HEK293 (cell line): ENCODE data around the gene STMND1.
A peak's percentile ranks its signal among the peaks of the same experiment; 100 is the strongest.

Source experiments
- CTCF ChIA-PET: fragments of 350-600 bp; formaldehyde crosslinking; extraction: SDS; loops from one replicate; lab custom pipeline; 2021; ENCODE audit warnings: antibody characterized with exemption; lab: Yijun Ruan, JAX
- POLR2A ChIA-PET: fragments of 300-600 bp; formaldehyde crosslinking; extraction: SDS; loops from one replicate; lab custom pipeline; 2020; ENCODE audit warnings: antibody characterized with exemption, inconsistent platforms; lab: Yijun Ruan, JAX
- H3K27ac ChIP-seq: fragments of 200-500 bp; sonication (Bioruptor generic); 2 replicates; pipeline ENCODE4 v1.5.1; 2014; ENCODE audit warnings: low read depth, low read length, control low read depth, inconsistent platforms; ENCODE audit errors: extremely low read depth
- H3K36me3 ChIP-seq, 2 experiments: fragments of 200-500 bp in 1 of 2; sonication (Bioruptor generic) in 1 of 2; 1 replicate in 1 of 2; 2 replicates in 1 of 2; pipeline ENCODE4 v1.5.1; 2014 to 2017; ENCODE audit warnings: inconsistent platforms in 2 of 2, low read length in 2 of 2; ENCODE audit not compliant: control insufficient read depth in 2 of 2, insufficient read depth in 1 of 2
- H3K4me1 ChIP-seq: fragments of 200-500 bp; sonication (Bioruptor generic); 2 replicates; pipeline ENCODE4 v1.5.1; 2014; ENCODE audit warnings: mild to moderate bottlenecking, low read length, inconsistent platforms; ENCODE audit not compliant: control insufficient read depth, insufficient read depth
- H3K4me3 ChIP-seq: 2 replicates; pipeline ENCODE4 v1.5.1; 2011; ENCODE audit warnings: low read depth, mild to moderate bottlenecking, control low read depth, low read length, moderate library complexity
- H3K9me3 ChIP-seq: fragments of 200-500 bp; sonication (Bioruptor generic); 2 replicates; pipeline ENCODE4 v1.5.1; 2014; ENCODE audit warnings: low read depth, low read length, inconsistent platforms; ENCODE audit not compliant: control insufficient read depth, insufficient read depth
- BCL11B ChIP-seq: fragments of 450-650 bp; formaldehyde crosslinking; IDR thresholded peaks from 2 replicates; pipeline ENCODE4 v1.5.1; 2016; ENCODE audit warnings: low read depth, missing biosample characterization, missing genetic modification characterization
- CTCF ChIP-seq: fragments of 450-650 bp; formaldehyde crosslinking; IDR thresholded peaks from 2 replicates; pipeline ENCODE4 v1.5.1; 2016; ENCODE audit warnings: missing biosample characterization, missing genetic modification characterization
- MYNN ChIP-seq: fragments of 450-650 bp; formaldehyde crosslinking; IDR thresholded peaks from 2 replicates; pipeline ENCODE4 v1.5.1; 2016; ENCODE audit warnings: missing biosample characterization, missing genetic modification characterization, borderline replicate concordance
- MZF1 ChIP-seq: fragments of 450-650 bp; formaldehyde crosslinking; IDR thresholded peaks from 2 replicates; pipeline ENCODE4 v1.5.1; 2017; ENCODE audit warnings: missing biosample characterization, missing genetic modification characterization, borderline replicate concordance
- OVOL3 ChIP-seq: fragments of 450-650 bp; formaldehyde crosslinking; IDR thresholded peaks from 2 replicates; pipeline ENCODE4 v1.5.1; 2016; ENCODE audit warnings: missing biosample characterization, missing genetic modification characterization
- REST ChIP-seq: fragments of 450-650 bp; formaldehyde crosslinking; IDR thresholded peaks from 2 replicates; pipeline ENCODE4 v1.5.1; 2016; ENCODE audit warnings: missing biosample characterization, missing genetic modification characterization
- SCRT2 ChIP-seq: fragments of 450-650 bp; formaldehyde crosslinking; IDR thresholded peaks from 2 replicates; pipeline ENCODE4 v1.5.1; 2016; ENCODE audit warnings: missing biosample characterization, missing genetic modification characterization
- ZBTB17 ChIP-seq: fragments of 450-650 bp; formaldehyde crosslinking; IDR thresholded peaks from 2 replicates; pipeline ENCODE4 v1.5.1; 2016; ENCODE audit warnings: missing biosample characterization, missing genetic modification characterization
- ZBTB20 ChIP-seq: fragments of 450-650 bp; formaldehyde crosslinking; IDR thresholded peaks from 2 replicates; pipeline ENCODE4 v1.5.1; 2016; ENCODE audit warnings: missing biosample characterization, missing genetic modification characterization
- ZBTB44 ChIP-seq: fragments of 450-650 bp; IDR thresholded peaks from 2 replicates; pipeline ENCODE4 v1.5.1; 2018; ENCODE audit warnings: missing biosample characterization, mild to moderate bottlenecking, missing genetic modification characterization
- ZBTB8A ChIP-seq: fragments of 450-650 bp; formaldehyde crosslinking; IDR thresholded peaks from 2 replicates; pipeline ENCODE4 v1.5.1; 2016; ENCODE audit warnings: missing biosample characterization, missing genetic modification characterization
- ZIC2 ChIP-seq: fragments of 450-650 bp; formaldehyde crosslinking; IDR thresholded peaks from 2 replicates; pipeline ENCODE4 v1.5.1; 2016; ENCODE audit warnings: missing biosample characterization, missing genetic modification characterization
- ZNF274 ChIP-seq, 2 experiments: fragments of 200-500 bp in 1 of 2; fragments of 450-650 bp in 1 of 2; sonication (Bioruptor generic) in 1 of 2; formaldehyde crosslinking in 1 of 2; IDR thresholded peaks; 2 replicates each; pipeline versions ENCODE4 v1.5.1 to v1.6.1; 2014 to 2016; ENCODE audit warnings: borderline replicate concordance in 1 of 2, inconsistent platforms in 1 of 2, low read length in 1 of 2, missing biosample characterization in 1 of 2, missing genetic modification characterization in 1 of 2
- ZNF488 ChIP-seq: fragments of 450-650 bp; formaldehyde crosslinking; IDR thresholded peaks from 2 replicates; pipeline ENCODE4 v1.5.1; 2016; ENCODE audit warnings: missing biosample characterization, missing genetic modification characterization
- ZNF510 ChIP-seq: fragments of 450-650 bp; formaldehyde crosslinking; IDR thresholded peaks from 2 replicates; pipeline ENCODE4 v1.5.1; 2018; ENCODE audit warnings: mild to moderate bottlenecking, missing genetic modification characterization, missing biosample characterization; ENCODE audit not compliant: insufficient replicate concordance
- ZNF585B ChIP-seq: fragments of 450-650 bp; formaldehyde crosslinking; IDR thresholded peaks from 2 replicates; pipeline ENCODE4 v1.5.1; 2016; ENCODE audit warnings: missing biosample characterization, missing genetic modification characterization
- ZNF621 ChIP-seq: fragments of 450-650 bp; formaldehyde crosslinking; IDR thresholded peaks from 2 replicates; pipeline ENCODE4 v1.5.1; 2017; ENCODE audit warnings: missing biosample characterization, missing genetic modification characterization
- ZNF639 ChIP-seq: fragments of 450-650 bp; formaldehyde crosslinking; IDR thresholded peaks from 2 replicates; pipeline ENCODE4 v1.5.1; 2016; ENCODE audit warnings: missing biosample characterization, missing genetic modification characterization
- ZNF660 ChIP-seq: fragments of 450-650 bp; IDR thresholded peaks from 2 replicates; pipeline ENCODE4 v1.5.1; 2018; ENCODE audit warnings: missing biosample characterization, mild to moderate bottlenecking, missing genetic modification characterization
- ZNF76 ChIP-seq: fragments of 450-650 bp; formaldehyde crosslinking; IDR thresholded peaks from 2 replicates; pipeline ENCODE4; 2016; ENCODE audit warnings: low read depth, missing biosample characterization, missing genetic modification characterization, borderline replicate concordance

STMND1 gene

DNA sequence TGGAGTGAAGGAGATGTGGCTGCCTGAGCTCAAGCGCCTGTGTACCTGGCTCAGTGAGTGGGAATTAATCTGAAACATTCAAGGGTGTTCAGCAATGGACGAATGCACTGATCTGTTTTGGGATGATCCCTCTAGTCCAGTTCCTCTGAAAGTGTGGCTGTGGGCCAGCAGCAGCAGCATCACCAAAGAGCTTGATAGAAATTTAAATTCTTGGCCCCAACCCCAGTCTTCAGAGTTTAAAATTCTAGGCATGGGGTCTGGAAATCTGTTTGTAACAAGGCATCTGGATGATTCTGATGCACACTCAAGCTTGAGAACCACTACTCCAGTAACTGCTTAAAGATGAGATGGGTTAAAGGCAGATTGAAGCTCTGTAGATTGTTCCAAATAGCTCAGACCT, 59.2 kb downstream of the STMND1 start:
- Histone ChIP-seq H3K9me3 (no peaks in the 10 kb centered on the region), H3K36me3 (no peaks in the 10 kb centered on the region), H3K27ac (no peak overlapping the region), H3K4me3 (no peak overlapping the region), H3K4me1 (no peaks in the 10 kb centered on the region)
- ChIA-PET CTCF (interaction anchor here (0.8 to 7.8 kb wide), 4 partner anchors 421 to 1163 kb away, joined by 3 to 75 read pairs (median 3); no protein-coding TSS in a partner anchor), POLR2A (interaction anchor here (1.2 kb wide), 1 partner anchor 232 kb away, joined by 3 read pairs; the partner anchor contains the start of gene CAP2)
- no peak for TF ChIP-seq ZNF585B (tag by site-specific recombination)
- no peak for TF ChIP-seq MZF1 (tag by site-specific recombination)
- TF ChIP-seq REST (tag by site-specific recombination) = no peak
- TF ChIP-seq ZBTB8A (tag by site-specific recombination) = no peak

DNA sequence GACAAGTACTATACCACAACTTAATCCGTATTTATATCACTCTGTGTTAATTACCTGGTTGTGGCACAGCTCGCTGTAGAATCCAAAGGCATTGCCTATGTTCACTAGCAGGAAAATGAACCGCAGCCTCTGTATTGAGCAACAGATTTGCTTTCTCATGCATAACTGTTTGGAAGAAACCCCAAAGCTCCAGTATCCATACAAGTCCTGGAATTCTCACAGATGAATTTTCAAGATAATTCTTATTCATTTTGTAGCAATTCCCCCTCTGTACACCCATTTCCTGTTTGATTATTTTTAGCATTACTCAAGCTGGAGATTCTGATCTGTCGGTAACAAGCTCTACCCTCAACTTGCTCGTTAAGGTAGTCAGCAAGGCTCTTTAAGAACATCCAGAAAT, 63.5 kb downstream of the STMND1 start:
- TF ChIP-seq BCL11B = no peak
- TF ChIP-seq, all 188 proteins: peak for 0
- Histone ChIP-seq H3K27ac (no peak overlapping the region), H3K36me3 (no peaks in the 10 kb centered on the region), H3K4me3 (no peak overlapping the region), H3K4me1 (no peaks in the 10 kb centered on the region), H3K9me3 (no peaks in the 10 kb centered on the region)
- CTCF ChIA-PET = interaction anchor here (0.7 to 1.0 kb wide), 4 partner anchors 9 to 419 kb away, joined by 3 to 5 read pairs (median 4); no protein-coding TSS in a partner anchor
- POLR2A ChIA-PET = no interaction called here

GRCh38 chr6:17167327-17167979, 65.6 kb downstream of the STMND1 start:
- H3K4me1 ChIP-seq = no peaks in the 10 kb centered on the region
- no peaks in the 10 kb centered on the region for H3K36me3 ChIP-seq
- no peaks in the 10 kb centered on the region for H3K9me3 ChIP-seq
- no peak overlapping the region for H3K27ac ChIP-seq
- POLR2A ChIA-PET = no interaction called here
- H3K4me3 ChIP-seq = no peak overlapping the region
- CTCF ChIA-PET = interaction anchor here (0.5 to 2.3 kb wide), 30 partner anchors 9 to 1037 kb away, joined by 3 to 11 read pairs (median 4); partner anchors contain the start of gene NHLRC1
- TF ChIP-seq ZNF660 (tag by site-specific recombination) (peak; percentile 73), CTCF (tag by site-specific recombination) (peak; percentile 51; the same call in 1 of the 2 replicates), ZBTB17 (peak; percentile 48; the same call in 1 of the 2 replicates), ZNF274 (IDR thresholded peaks at IDR 0.05; ENCODE audit: low read length) (no peak), ZNF274 (tag by site-specific recombination; IDR thresholded peaks at IDR 0.05; ENCODE audit: borderline replicate concordance) (no peak), ZBTB20 (tag by site-specific recombination) (peak; percentile 96), ZNF488 (tag by site-specific recombination) (no peak), ZBTB44 (no peak), ZNF585B (tag by site-specific recombination) (no peak), OVOL3 (tag by site-specific recombination) (no peak), SCRT2 (peak; percentile 45), ZNF76 (tag by site-specific recombination) (no peak), MYNN (tag by site-specific recombination) (no peak), ZNF621 (no peak), ZNF639 (tag by site-specific recombination) (no peak), ZIC2 (tag by site-specific recombination) (0 out of 2 replicates have a peak, but pooled peaks have one; percentile 41), ZNF510 (tag by site-specific recombination) (no peak)
